Measurements from ENCODE around the gene ARHGAP44. TPM values are rescaled to one million over a fixed set of nuclear protein-coding genes. Genes with fewer than 3 reads are reported as not detected.

ARHGAP44 gene
- total RNA-seq, 1 experiment from 2014 or later = 17.1 TPM

DNA sequence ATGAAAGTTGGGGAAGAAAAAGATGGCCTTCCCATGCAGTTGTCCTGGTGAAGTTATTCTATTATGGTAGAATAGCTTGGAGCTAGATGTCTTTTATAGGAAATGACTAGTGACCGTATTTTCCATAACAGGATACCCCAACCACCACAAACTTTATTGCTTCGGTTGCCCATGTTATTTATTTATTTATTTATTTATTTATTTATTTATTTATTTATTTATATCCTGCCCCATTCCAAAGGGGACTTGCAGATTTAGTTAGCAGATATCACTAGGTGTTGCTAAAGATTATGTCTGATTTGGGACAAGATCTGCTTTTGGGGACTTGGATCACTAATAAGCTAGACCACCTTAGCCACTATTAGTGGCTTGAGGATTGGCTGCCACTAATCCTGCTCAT lies 68.3 kb downstream of the ARHGAP44 start:
- Mint-ChIP-seq H3K36me3 (ENCODE audit: insufficient read depth, unreplicated experiment) (no peaks in the 10 kb centered on the region), H3K9me3 (ENCODE audit: low read depth, unreplicated experiment) (peaks cover 3% of the 10 kb centered on the region), H3K27me3 (ENCODE audit: unreplicated experiment) (no peaks in the 10 kb centered on the region), H3K4me1 (ENCODE audit: low read depth, unreplicated experiment) (no peaks in the 10 kb centered on the region), H3K4me3 (ENCODE audit: low read depth, unreplicated experiment) (no peak overlapping the region), H3K27ac (ENCODE audit: unreplicated experiment) (no peak overlapping the region)
- intact Hi-C loops (cut with micrococcal nuclease; ENCODE audit: unreplicated experiment) = no loop called here
- CTCF ChIA-PET = no interaction called here
- TF ChIP-seq, protein P1, sequence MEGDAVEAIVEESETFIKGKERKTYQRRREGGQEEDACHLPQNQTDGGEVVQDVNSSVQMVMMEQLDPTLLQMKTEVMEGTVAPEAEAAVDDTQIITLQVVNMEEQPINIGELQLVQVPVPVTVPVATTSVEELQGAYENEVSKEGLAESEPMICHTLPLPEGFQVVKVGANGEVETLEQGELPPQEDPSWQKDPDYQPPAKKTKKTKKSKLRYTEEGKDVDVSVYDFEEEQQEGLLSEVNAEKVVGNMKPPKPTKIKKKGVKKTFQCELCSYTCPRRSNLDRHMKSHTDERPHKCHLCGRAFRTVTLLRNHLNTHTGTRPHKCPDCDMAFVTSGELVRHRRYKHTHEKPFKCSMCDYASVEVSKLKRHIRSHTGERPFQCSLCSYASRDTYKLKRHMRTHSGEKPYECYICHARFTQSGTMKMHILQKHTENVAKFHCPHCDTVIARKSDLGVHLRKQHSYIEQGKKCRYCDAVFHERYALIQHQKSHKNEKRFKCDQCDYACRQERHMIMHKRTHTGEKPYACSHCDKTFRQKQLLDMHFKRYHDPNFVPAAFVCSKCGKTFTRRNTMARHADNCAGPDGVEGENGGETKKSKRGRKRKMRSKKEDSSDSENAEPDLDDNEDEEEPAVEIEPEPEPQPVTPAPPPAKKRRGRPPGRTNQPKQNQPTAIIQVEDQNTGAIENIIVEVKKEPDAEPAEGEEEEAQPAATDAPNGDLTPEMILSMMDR (IDR thresholded peaks at IDR 0.05; ENCODE audit: unreplicated experiment) = no peak
- no peak for DNase-seq
- BruUV-seq (replicated peaks) = no TSS peak

DNA sequence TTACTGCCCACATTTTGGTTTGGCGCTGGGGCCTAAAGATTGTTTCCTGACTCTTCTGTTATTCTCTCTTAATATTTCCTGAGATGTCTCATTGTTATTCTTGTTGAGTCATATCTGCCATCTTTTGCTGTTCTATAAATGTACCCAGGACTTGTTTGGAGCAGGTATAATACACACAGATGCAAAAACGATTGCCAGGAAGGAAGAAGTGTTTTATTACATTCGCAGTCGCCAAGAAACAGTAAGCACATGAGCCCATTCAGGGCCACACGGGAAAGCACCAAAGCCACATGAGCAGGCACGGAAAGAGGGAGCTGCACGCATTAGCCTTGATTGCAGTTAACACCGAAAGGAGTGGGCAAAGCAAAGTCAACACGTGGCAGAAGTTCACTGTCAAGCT lies 70.2 kb downstream of the ARHGAP44 start:
- peaks cover 3% of the 10 kb centered on the region for H3K9me3 Mint-ChIP-seq (ENCODE audit: low read depth, unreplicated experiment)
- TF ChIP-seq, protein P1 (IDR thresholded peaks at IDR 0.05; ENCODE audit: unreplicated experiment) = no peak
- no peaks in the 10 kb centered on the region for H3K4me1 Mint-ChIP-seq (ENCODE audit: low read depth, unreplicated experiment)
- BruUV-seq (replicated peaks) = no TSS peak
- H3K36me3 Mint-ChIP-seq (ENCODE audit: insufficient read depth, unreplicated experiment) = no peaks in the 10 kb centered on the region
- intact Hi-C loops (cut with micrococcal nuclease; ENCODE audit: unreplicated experiment) = no loop called here
- DNase-seq = no peak
- H3K27ac Mint-ChIP-seq (ENCODE audit: unreplicated experiment) = no peak overlapping the region
- CTCF ChIA-PET = interaction anchor here (0.6 kb wide), 1 partner anchor 492 kb away, joined by 3 read pairs; no protein-coding TSS in a partner anchor
- no peak overlapping the region for H3K4me3 Mint-ChIP-seq (ENCODE audit: low read depth, unreplicated experiment)
- no peaks in the 10 kb centered on the region for H3K27me3 Mint-ChIP-seq (ENCODE audit: unreplicated experiment)

DNA sequence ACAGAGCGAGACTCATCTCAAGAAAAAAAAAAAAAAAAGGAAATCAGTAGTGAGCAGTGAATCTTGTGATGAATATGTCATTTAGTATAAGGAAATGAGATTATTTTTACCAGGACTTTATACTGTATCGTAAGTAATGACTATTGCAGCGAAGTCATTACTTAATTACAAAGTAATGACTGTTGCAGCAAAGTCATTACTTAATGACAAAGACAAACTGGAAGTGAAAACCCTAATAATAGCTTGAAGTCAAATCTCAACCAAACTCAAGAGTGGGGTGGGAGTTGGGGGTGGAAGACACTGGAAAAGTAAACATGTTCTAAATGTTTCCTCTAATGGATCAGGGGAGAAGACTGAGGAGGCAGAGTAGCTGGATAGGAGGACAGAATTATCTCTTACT lies 76.5 kb downstream of the ARHGAP44 start:
- Mint-ChIP-seq H3K36me3 (ENCODE audit: insufficient read depth, unreplicated experiment) (no peaks in the 10 kb centered on the region), H3K27ac (ENCODE audit: unreplicated experiment) (no peak overlapping the region), H3K4me1 (ENCODE audit: low read depth, unreplicated experiment) (no peaks in the 10 kb centered on the region), H3K4me3 (ENCODE audit: low read depth, unreplicated experiment) (no peak overlapping the region), H3K9me3 (ENCODE audit: low read depth, unreplicated experiment) (no peaks in the 10 kb centered on the region), H3K27me3 (ENCODE audit: unreplicated experiment) (no peaks in the 10 kb centered on the region)
- no peak for DNase-seq
- intact Hi-C loops (cut with micrococcal nuclease; ENCODE audit: unreplicated experiment) = no loop called here
- TF ChIP-seq, protein P1 (IDR thresholded peaks at IDR 0.05; ENCODE audit: unreplicated experiment) = no peak
- CTCF ChIA-PET = interaction anchor here (0.6 kb wide), 2 partner anchors 38 to 645 kb away, joined by 3 read pairs; no protein-coding TSS in a partner anchor
- BruUV-seq (replicated peaks) = no TSS peak

DNA sequence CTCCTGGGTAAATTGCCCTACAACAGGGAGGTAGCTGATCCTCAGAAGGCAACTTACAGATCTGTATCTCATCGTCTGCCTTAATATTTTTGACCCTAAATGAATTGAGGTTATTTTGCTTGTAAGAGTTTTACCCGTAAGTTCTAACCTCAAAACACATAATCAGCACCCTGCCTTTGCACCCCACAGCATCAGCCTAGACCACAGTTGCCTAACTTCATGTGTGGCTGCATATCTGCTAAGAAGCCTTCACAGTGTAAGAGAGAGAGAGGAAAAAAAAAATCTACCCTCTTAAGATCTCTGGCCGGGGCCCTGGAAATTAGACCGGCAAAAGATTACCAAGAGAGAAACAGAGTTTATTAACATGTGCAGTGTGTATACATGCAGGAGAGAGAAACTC lies 76.9 kb downstream of the ARHGAP44 start:
- peaks cover 2% of the 10 kb centered on the region for H3K9me3 Mint-ChIP-seq (ENCODE audit: low read depth, unreplicated experiment)
- no TSS peak for BruUV-seq (replicated peaks)
- H3K4me1 Mint-ChIP-seq (ENCODE audit: low read depth, unreplicated experiment) = no peaks in the 10 kb centered on the region
- intact Hi-C loops (cut with micrococcal nuclease; ENCODE audit: unreplicated experiment) = no loop called here
- H3K36me3 Mint-ChIP-seq (ENCODE audit: insufficient read depth, unreplicated experiment) = no peaks in the 10 kb centered on the region
- no peak for DNase-seq
- no peaks in the 10 kb centered on the region for H3K27me3 Mint-ChIP-seq (ENCODE audit: unreplicated experiment)
- H3K27ac Mint-ChIP-seq (ENCODE audit: unreplicated experiment) = no peak overlapping the region
- TF ChIP-seq, protein P1 (IDR thresholded peaks at IDR 0.05; ENCODE audit: unreplicated experiment) = no peak
- CTCF ChIA-PET = interaction anchor here (0.6 kb wide), 1 partner anchor 645 kb away, joined by 3 read pairs; no protein-coding TSS in a partner anchor
- no peak overlapping the region for H3K4me3 Mint-ChIP-seq (ENCODE audit: low read depth, unreplicated experiment)

All from Calu3 (cell line).